Measurements from ENCODE around the gene OAS2.

OAS2 gene

DNA sequence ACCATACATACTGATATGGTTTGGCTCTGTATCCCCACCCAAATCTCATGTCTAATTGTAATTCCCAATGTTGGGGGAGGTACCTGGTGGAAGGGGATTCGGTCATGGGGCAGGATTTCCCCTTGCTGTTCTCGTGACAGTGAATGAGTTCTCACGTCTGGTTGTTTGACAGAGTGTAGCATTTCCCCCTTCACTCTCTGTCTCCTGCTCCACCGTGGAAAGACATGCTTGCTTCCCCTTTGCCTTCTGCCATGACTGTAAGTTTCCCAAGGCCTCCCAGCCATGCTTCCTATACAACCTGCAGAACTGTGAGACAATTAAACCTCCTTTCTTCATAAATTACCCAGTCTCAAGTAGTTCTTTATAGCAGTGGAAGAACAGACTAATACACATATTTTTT is 49.4 kb downstream of the OAS2 start:
- Histone ChIP-seq H3K9ac (ENCODE audit: low read length) (no peak overlapping the region), H3K9me2 (ENCODE audit: low read depth, low read length) (no peaks in the 10 kb centered on the region), H3K4me3 (ENCODE audit: low read depth, low read length, poor library complexity, severe bottlenecking) (no peak overlapping the region), H2AFZ (ENCODE audit: low read length) (no peak overlapping the region), H3K27ac (ENCODE audit: low read depth, low read length, poor library complexity, severe bottlenecking) (no peak overlapping the region), H3K27me3 (ENCODE audit: insufficient read depth, low read length) (no peaks in the 10 kb centered on the region), H4K20me1 (ENCODE audit: insufficient read depth, low read length) (no peaks in the 10 kb centered on the region), H3K4me2 (ENCODE audit: low read length) (no peak overlapping the region), H3K79me2 (ENCODE audit: insufficient read depth, low read length) (no peaks in the 10 kb centered on the region), H3K36me3 (ENCODE audit: insufficient read depth, low read length) (no peaks in the 10 kb centered on the region; the same call in 1 of the 2 replicates), H3K9me3 (ENCODE audit: low read length) (0 out of 2 replicates have a peak, but pooled peaks cover 2% of the 10 kb centered on the region), H3F3A (ENCODE audit: insufficient read depth, low read length) (no peaks in the 10 kb centered on the region), H3K4me1 (ENCODE audit: insufficient read depth, low read length, severe bottlenecking) (peaks cover 9% of the 10 kb centered on the region)
- TF ChIP-seq, protein P1, sequence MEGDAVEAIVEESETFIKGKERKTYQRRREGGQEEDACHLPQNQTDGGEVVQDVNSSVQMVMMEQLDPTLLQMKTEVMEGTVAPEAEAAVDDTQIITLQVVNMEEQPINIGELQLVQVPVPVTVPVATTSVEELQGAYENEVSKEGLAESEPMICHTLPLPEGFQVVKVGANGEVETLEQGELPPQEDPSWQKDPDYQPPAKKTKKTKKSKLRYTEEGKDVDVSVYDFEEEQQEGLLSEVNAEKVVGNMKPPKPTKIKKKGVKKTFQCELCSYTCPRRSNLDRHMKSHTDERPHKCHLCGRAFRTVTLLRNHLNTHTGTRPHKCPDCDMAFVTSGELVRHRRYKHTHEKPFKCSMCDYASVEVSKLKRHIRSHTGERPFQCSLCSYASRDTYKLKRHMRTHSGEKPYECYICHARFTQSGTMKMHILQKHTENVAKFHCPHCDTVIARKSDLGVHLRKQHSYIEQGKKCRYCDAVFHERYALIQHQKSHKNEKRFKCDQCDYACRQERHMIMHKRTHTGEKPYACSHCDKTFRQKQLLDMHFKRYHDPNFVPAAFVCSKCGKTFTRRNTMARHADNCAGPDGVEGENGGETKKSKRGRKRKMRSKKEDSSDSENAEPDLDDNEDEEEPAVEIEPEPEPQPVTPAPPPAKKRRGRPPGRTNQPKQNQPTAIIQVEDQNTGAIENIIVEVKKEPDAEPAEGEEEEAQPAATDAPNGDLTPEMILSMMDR (IDR thresholded peaks at IDR 0.05; ENCODE audit: low read length), result no peak

DNA sequence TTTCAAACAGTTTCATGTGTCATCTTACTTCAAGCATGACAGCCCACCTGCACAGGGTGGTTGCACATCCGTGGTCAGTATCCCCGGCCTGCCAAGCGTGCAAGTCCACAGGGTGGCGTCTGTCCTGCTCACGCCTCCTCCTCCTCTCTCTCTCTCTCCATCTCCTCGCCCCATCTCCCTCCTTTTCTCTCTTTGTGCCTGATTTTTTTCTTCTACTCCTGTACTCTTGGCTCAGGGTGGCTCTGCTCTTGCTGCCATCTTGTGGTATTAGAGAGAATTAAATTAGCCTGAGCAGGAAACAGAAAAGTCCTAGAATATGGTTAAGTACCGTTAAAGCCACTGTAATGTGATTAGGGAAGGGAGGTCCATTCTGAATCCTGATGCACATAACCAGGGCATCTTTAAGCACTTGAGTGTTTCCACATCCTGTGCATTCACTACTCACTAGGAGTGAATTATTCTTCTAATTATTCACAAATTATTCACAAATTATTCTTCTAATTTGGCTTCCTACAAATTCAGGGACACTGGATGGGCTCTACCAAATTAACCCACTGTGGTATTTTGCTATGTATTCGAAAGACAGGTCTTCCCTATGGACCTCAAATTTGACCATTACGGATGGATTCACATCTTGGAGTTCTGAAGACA is 52.7 kb downstream of the OAS2 start:
- no peaks in the 10 kb centered on the region; the same call in 1 of the 2 replicates for H3K36me3 ChIP-seq (ENCODE audit: insufficient read depth, low read length)
- no peaks in the 10 kb centered on the region for H3F3A ChIP-seq (ENCODE audit: insufficient read depth, low read length)
- no peaks in the 10 kb centered on the region for H3K79me2 ChIP-seq (ENCODE audit: insufficient read depth, low read length)
- H3K9ac ChIP-seq (ENCODE audit: low read length), result no peak overlapping the region; the same call in 1 of the 2 replicates
- 0 out of 2 replicates have a peak, but pooled peaks cover 2% of the 10 kb centered on the region for H3K9me3 ChIP-seq (ENCODE audit: low read length)
- no peaks in the 10 kb centered on the region for H4K20me1 ChIP-seq (ENCODE audit: insufficient read depth, low read length)
- H3K27ac ChIP-seq (ENCODE audit: low read depth, low read length, poor library complexity, severe bottlenecking), result no peak overlapping the region
- H2AFZ ChIP-seq (ENCODE audit: low read length), result no peak overlapping the region
- H3K9me2 ChIP-seq (ENCODE audit: low read depth, low read length), result no peaks in the 10 kb centered on the region
- H3K4me1 ChIP-seq (ENCODE audit: insufficient read depth, low read length, severe bottlenecking), result peaks cover 9% of the 10 kb centered on the region
- TF ChIP-seq EZH2 (IDR thresholded peaks at IDR 0.05; ENCODE audit: borderline replicate concordance, low read length), result no peak
- TF ChIP-seq, protein P1 (IDR thresholded peaks at IDR 0.05; ENCODE audit: low read length), result peak; percentile 81
- H3K4me3 ChIP-seq (ENCODE audit: low read depth, low read length, poor library complexity, severe bottlenecking), result no peak overlapping the region
- no peaks in the 10 kb centered on the region for H3K27me3 ChIP-seq (ENCODE audit: insufficient read depth, low read length)
- peak overlapping the region; percentile 14; the same call in 1 of the 2 replicates for H3K4me2 ChIP-seq (ENCODE audit: low read length)

DNA sequence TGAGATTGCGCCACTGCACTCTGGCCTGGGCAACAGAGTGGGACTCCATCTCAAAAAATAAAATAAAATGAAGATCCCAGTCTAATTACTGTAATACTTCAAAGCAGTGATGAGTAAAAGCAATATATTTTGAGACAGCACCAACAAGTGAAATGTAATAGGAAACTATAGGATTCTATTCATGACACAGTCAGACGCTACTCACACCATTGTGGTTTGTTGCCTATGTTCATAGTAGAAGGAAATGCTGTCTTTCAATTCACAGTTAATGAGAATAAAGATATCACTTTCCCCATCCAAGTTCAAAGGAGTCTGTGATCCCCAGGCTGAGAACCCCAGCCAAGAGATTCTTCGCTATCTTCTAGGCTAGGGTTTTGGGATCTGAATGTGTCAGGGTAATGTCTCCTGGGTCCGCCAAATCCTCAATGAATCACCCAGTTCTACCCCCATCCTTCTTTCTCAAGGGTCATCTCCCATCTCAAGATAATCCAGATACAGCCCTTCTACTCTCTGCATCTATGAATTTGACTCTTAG is 61.7 kb downstream of the OAS2 start:
- Histone ChIP-seq H2AFZ (ENCODE audit: low read length) (no peak overlapping the region), H3K4me2 (ENCODE audit: low read length) (no peak overlapping the region), H3K9me3 (ENCODE audit: low read length) (no peaks in the 10 kb centered on the region), H4K20me1 (ENCODE audit: insufficient read depth, low read length) (no peaks in the 10 kb centered on the region), H3K4me1 (ENCODE audit: insufficient read depth, low read length, severe bottlenecking) (peaks cover 5% of the 10 kb centered on the region), H3K79me2 (ENCODE audit: insufficient read depth, low read length) (no peaks in the 10 kb centered on the region), H3K36me3 (ENCODE audit: insufficient read depth, low read length) (no peaks in the 10 kb centered on the region), H3K9me2 (ENCODE audit: low read depth, low read length) (no peaks in the 10 kb centered on the region), H3K4me3 (ENCODE audit: low read depth, low read length, poor library complexity, severe bottlenecking) (no peak overlapping the region), H3K27me3 (ENCODE audit: insufficient read depth, low read length) (no peaks in the 10 kb centered on the region), H3F3A (ENCODE audit: insufficient read depth, low read length) (no peaks in the 10 kb centered on the region), H3K27ac (ENCODE audit: low read depth, low read length, poor library complexity, severe bottlenecking) (no peak overlapping the region), H3K9ac (ENCODE audit: low read length) (no peak overlapping the region)
- no peak for TF ChIP-seq EZH2 (IDR thresholded peaks at IDR 0.05; ENCODE audit: borderline replicate concordance, low read length)
- TF ChIP-seq, protein P1 (IDR thresholded peaks at IDR 0.05; ENCODE audit: low read length), result no peak

Data from OCI-LY1 (cell line).